ENCODE measurements around the gene SLIT1. TPM values are rescaled to one million over a fixed set of nuclear protein-coding genes. Genes with fewer than 3 reads are reported as not detected.

The SLIT1 gene
- polyA plus RNA-seq, 1 donor (not counting 4 experiments of a cell fraction or from before 2014, with no cell fraction given), result 0.01 TPM

- H3K79me2 ChIP-seq (ENCODE audit: control insufficient read depth, insufficient read depth, low read length), result no peaks in the 10 kb centered on the region
Measured at GRCh38 chr10:97075961-97076525, 109.7 kb downstream of the SLIT1 start.

GRCh38 chr10:97075421-97075820 lies 110.3 kb downstream of the SLIT1 start:
- TF ChIP-seq EZH2 (IDR thresholded peaks at IDR 0.05; ENCODE audit: low read length) (no peak), CTCF (optimal IDR thresholded peaks at IDR 0.05 in 1 of 3, IDR thresholded peaks at IDR 0.05 in 1 of 3, conservative IDR thresholded peaks at IDR 0.05 in 1 of 3; ENCODE audit: extremely low read depth in 1 of 3, insufficient read depth in 2 of 3, low read length in 3 of 3) (no peak)
- Histone ChIP-seq H3K9ac (ENCODE audit: control insufficient read depth, extremely low read depth, insufficient read depth, low read length) (no peak overlapping the region), H3K79me2 (ENCODE audit: control insufficient read depth, insufficient read depth, low read length) (no peaks in the 10 kb centered on the region), H3K4me3 (ENCODE audit: control insufficient read depth in 2 of 3, extremely low read depth in 1 of 3, insufficient read depth in 2 of 3, low read depth in 1 of 3, low read length in 3 of 3) (no peak overlapping the region), H3K36me3 (ENCODE audit: control insufficient read depth in 2 of 2, extremely low read depth in 1 of 2, insufficient read depth in 2 of 2, low read length in 2 of 2) (no peaks in the 10 kb centered on the region), H3K27ac (ENCODE audit: control insufficient read depth, insufficient read depth, low read length) (no peak overlapping the region), H3K4me2 (ENCODE audit: control insufficient read depth, extremely low read depth, insufficient read depth, low read depth, low read length) (no peak overlapping the region), H3K9me3 (ENCODE audit: control insufficient read depth, low read depth, low read length) (no peaks in the 10 kb centered on the region), H2AFZ (ENCODE audit: control insufficient read depth, low read length) (no peak overlapping the region), H3K9me1 (ENCODE audit: control insufficient read depth, extremely low read depth, insufficient read depth, low read length) (no peaks in the 10 kb centered on the region), H3K4me1 (ENCODE audit: control insufficient read depth, extremely low read depth, insufficient read depth, low read length) (no peaks in the 10 kb centered on the region), H4K20me1 (ENCODE audit: control insufficient read depth, extremely low read depth, insufficient read depth, low read length) (peaks cover 2% of the 10 kb centered on the region), H3K27me3 (ENCODE audit: control insufficient read depth, extremely low read depth, insufficient read depth, low read length) (peaks cover 45% of the 10 kb centered on the region)
- FAIRE-seq, result no peak
- no peak for DNase-seq (ENCODE audit: low read depth, low spot score)
- dilution Hi-C loops (cut with MboI; ENCODE audit: extremely low pct_ligation_motif_present, low sequenced_read_pairs), result no loop called here

More at GRCh38 chr10:97075961-97076525, 109.7 kb downstream of the SLIT1 start:
- peaks cover 46% of the 10 kb centered on the region for H3K27me3 ChIP-seq (ENCODE audit: control insufficient read depth, extremely low read depth, insufficient read depth, low read length)
- no peak overlapping the region for H3K4me3 ChIP-seq (ENCODE audit: control insufficient read depth in 2 of 3, extremely low read depth in 1 of 3, insufficient read depth in 2 of 3, low read depth in 1 of 3, low read length in 3 of 3)
- no peak overlapping the region for H3K27ac ChIP-seq (ENCODE audit: control insufficient read depth, insufficient read depth, low read length)
- H3K9me3 ChIP-seq (ENCODE audit: control insufficient read depth, low read depth, low read length), result no peaks in the 10 kb centered on the region
- H2AFZ ChIP-seq (ENCODE audit: control insufficient read depth, low read length), result no peak overlapping the region
- peaks cover 4% of the 10 kb centered on the region for H4K20me1 ChIP-seq (ENCODE audit: control insufficient read depth, extremely low read depth, insufficient read depth, low read length)
- dilution Hi-C loops (cut with MboI; ENCODE audit: extremely low pct_ligation_motif_present, low sequenced_read_pairs), result no loop called here
- DNase-seq (ENCODE audit: low read depth, low spot score) (no peak), FAIRE-seq (no peak)
- TF ChIP-seq EZH2 (IDR thresholded peaks at IDR 0.05; ENCODE audit: low read length), result no peak
- no peak for TF ChIP-seq CTCF (optimal IDR thresholded peaks at IDR 0.05 in 1 of 3, IDR thresholded peaks at IDR 0.05 in 1 of 3, conservative IDR thresholded peaks at IDR 0.05 in 1 of 3; ENCODE audit: extremely low read depth in 1 of 3, insufficient read depth in 2 of 3, low read length in 3 of 3)
- no peak overlapping the region for H3K9ac ChIP-seq (ENCODE audit: control insufficient read depth, extremely low read depth, insufficient read depth, low read length)
- no peaks in the 10 kb centered on the region for H3K9me1 ChIP-seq (ENCODE audit: control insufficient read depth, extremely low read depth, insufficient read depth, low read length)
- H3K4me2 ChIP-seq (ENCODE audit: control insufficient read depth, extremely low read depth, insufficient read depth, low read depth, low read length), result no peak overlapping the region
- no peaks in the 10 kb centered on the region for H3K36me3 ChIP-seq (ENCODE audit: control insufficient read depth in 2 of 2, extremely low read depth in 1 of 2, insufficient read depth in 2 of 2, low read length in 2 of 2)
- no peaks in the 10 kb centered on the region for H3K4me1 ChIP-seq (ENCODE audit: control insufficient read depth, extremely low read depth, insufficient read depth, low read length)

Measured in keratinocyte (primary cell).